Measurements from ENCODE around the gene AVPR2.

AVPR2 gene

DNA sequence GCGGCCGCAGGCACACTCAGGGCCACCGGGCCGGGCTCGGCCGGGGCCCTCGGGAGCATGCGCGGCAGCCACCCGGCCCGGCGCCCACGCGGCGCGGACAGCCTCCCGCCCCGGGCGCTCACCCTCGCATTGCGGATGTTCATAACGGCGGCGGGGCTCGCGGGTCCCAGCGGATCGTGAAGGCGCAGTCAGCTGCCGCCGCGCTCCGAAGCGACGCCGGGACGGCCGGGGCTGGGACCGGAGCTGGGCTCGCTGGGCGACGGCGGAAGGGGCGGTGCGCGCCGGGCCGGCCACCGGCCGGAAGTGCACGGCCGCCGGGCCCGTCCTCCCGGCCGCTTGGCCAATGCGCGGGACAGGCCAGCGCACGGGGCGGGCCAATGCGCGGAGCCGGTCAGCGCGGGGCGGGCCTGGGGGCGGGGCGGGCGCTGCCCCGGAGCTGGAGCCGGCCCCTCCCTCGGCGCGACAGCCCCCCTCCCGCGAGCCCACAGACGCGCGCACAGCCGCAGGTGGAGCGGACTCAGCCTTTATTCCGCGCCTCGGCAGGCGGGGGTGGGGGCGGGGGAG lies 30.4 kb downstream of the AVPR2 start, which contains the start of gene NAA10:
TSS of gene NAA10 (minus strand) at position 276 of the 564 bp plus-strand sequence. CDS start at position 143, 133 bp downstream.
- DNase-seq, result peak in 1 of 4 experiments; percentile 48

DNA sequence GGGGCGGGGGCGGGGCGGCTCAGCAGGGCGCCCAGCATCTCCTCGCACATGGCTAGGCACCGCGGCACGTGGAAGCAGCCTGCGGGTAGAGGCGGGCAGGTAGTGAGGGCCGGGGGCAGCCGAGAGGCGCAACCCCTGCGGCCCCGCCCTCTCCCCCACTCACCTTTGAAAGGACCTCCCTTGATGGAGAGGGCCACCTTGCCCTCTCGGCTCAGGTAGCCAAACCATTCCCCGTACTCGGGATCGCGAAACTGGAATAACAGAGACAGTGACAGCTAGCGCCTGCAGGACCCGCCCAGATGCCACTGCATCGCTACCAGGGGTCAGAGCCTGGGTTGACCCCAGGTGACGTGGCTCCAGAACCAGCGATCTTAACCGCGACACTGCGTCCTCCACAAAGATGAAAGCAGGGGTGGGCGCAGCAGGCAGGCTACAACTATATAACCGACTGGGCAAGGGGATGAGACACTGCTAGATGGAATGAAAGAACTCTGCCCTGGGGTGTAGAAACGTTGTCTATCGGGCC lies 30.9 kb downstream of the AVPR2 start:
- DNase-seq, result no peak

GRCh38 chrX:153937056-153937455 lies 32.6 kb downstream of the AVPR2 start:
- no peak for DNase-seq

DNA sequence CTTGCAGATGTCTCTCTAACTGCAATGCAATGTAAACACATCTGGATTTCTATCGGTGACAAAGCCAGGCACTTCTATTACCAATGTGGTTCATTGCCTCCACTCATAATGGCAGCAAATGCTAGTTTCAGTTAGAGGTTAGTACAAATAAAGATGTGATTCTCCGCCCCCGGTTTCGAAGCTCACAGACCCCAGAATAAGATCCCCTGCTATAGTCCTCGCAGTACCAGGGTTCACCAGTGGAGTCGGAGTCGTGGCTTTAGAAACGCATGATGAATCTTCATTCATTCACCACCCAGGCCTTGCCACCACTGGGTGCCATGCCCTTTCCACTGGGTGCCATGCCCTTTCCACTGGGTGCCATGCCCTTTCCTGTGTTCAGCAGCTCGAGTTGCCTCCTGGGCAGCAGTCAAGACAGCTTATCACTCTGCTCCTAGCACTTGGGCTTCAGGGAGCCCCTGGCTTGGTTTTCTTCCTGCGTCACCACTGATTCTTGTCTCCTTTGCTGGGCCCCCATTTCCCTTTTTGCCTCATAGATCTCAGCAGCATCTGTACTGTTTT lies 33.8 kb downstream of the AVPR2 start:
- DNase-seq, result no peak

- DNase-seq, result no peak
Measured at GRCh38 chrX:153939573-153939972, 35.1 kb downstream of the AVPR2 start.

DNA sequence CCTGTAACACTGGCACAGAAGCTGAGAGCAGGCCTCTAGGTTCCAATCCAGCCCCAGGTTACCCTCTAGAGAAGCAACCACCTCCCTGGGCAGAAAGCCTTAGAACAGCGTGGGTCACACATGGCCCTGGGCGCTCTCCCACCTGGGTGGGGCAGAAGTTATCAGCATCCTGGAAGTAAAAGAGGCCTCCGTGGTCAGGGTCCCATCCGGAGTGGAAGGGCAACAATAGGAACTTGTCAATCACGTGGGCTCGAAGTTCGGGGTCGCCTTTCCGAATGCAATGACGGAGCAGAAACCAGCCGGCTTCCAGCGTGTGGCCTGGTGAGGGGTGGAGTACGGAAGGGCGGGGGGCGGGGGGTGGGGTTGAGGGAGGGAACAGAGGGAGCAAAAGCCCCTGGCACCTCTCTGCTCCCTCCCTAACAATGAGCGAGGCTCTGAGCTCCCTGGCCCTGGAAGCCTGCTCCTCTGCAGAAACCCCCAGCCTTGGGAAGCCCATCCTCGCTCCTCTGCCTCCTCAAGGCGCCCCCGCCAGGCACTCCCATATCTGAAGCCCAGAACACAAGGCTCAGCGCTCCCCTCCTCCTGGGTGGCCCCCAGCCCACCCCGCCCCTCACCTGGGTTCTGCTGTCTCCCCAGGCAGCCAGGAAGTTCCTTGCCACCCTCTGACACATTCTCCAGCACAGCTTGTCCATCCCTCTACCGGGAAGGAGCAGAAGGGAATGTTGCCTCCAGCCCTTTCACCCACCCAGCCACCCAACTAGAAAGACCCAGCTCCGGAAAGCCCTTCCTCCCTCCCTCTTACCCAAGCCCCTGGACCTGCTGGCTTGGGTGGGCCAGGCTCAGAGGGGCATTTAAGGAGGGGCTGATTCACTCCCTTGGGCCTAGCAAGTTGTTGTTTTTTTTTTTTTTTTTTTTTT lies 37.1 kb downstream of the AVPR2 start:
- DNase-seq, result no peak

DNA sequence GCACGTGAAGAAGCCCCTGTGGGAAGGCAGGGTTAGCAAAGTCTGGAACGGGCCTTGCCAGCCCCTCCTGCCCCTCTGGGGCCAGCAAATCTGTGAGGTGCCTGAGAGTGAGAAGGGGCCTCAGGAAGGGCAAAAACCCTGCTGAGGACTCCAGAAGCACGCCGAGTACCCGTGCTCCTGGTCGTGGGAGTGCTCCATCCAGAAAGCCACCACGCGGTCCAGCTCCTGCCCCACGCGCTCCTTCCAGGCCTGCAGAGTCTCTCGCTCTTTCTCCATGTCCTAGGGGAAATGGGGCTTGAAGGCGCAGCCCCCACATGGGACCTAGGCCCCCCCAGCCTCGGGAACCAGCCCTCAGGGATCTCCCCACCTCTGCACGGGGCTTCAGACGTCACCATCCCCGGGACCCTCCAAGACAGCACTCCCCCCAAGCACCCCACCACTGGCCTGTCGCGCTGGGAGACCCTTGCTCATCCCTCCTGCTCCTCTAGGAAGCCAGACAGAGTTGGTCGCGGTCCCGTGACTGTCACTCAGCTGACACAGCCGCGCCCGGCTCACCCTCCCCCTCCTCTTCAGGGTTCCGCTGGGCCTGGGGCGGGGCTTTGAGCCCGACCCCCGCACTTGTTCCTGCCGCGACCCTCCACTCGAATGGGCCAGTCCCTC lies 39.8 kb downstream of the AVPR2 start, which contains the start of gene RENBP:
TSS of gene RENBP (minus strand) at position 504 of the 660 bp plus-strand sequence. CDS start at position 471, 33 bp downstream.
- DNase-seq, result peak in 2 of 4 experiments; percentile 20 to 39

- no peak for DNase-seq
Measured at GRCh38 chrX:153944800-153945150, 40.3 kb downstream of the AVPR2 start.

GRCh38 chrX:153945956-153946943 lies 41.8 kb downstream of the AVPR2 start:
- DNase-seq, result no peak

GRCh38 chrX:153947009-153947769 lies 42.7 kb downstream of the AVPR2 start:
- peak; percentile 18 to 75 (median 45) for DNase-seq

DNA sequence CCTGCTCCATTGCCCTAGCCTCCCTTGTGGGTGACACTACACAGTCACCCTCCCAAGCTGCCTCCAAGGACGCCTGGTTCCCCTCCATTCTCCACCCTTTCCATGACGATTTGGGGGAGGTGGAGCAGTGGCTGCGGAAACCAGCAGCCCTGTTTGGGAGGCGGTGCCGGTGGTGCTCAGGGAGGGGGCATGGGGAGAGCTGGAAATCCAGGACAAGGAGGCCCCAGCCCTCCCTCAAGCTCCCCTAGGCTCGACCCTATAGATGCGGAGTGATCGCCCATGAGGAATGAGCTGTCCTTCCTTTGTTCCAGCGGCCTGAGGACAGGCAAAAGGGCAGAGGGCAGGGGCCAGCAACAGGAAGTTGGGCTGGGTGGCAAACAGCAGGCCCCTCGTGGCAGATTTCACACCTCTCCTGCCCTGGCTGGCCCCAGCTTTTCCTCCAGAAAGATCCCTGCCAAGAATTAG lies 43.6 kb downstream of the AVPR2 start:
- no peak for DNase-seq

- no peak for DNase-seq
Measured at GRCh38 chrX:153948847-153949805, 44.7 kb downstream of the AVPR2 start.

GRCh38 chrX:153950127-153950526 lies 45.7 kb downstream of the AVPR2 start:
- no peak for DNase-seq

DNA sequence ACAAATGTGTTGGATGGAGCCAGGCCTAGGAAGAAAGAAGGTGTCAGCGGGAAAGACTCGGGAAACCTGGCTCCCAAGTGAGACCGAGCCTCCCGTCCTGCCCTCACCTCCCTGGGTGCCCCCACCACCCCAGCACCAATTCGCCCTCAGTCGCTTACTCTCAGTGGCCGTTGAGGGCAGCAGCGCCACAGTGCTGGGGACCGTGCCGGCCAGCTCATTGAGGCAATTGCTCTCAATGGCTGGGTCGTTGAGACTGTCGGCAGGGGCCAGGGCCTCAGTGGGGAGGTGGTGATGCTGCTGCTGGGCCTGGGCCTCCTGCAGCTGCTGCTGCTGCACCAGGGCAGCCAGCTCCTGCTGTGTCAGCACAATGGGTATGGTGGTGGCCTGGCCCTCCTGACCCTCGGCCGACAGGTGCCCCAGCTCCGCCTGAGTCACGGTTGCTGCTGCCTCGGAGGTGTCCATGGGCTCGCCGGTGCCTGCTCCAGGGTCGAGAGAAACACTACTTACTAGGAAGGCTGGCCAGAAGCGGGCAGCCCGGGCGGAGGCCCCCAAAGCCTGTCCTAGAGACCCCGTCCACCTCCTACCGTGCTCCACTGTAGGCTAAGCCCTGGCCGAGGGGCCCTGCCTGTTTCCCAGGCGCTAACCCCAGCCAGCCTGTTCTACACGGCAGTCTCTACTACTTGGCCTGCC lies 47.4 kb downstream of the AVPR2 start:
- DNase-seq, result no peak

GRCh38 chrX:153952373-153953026 lies 48.0 kb downstream of the AVPR2 start:
- no peak for DNase-seq

DNA sequence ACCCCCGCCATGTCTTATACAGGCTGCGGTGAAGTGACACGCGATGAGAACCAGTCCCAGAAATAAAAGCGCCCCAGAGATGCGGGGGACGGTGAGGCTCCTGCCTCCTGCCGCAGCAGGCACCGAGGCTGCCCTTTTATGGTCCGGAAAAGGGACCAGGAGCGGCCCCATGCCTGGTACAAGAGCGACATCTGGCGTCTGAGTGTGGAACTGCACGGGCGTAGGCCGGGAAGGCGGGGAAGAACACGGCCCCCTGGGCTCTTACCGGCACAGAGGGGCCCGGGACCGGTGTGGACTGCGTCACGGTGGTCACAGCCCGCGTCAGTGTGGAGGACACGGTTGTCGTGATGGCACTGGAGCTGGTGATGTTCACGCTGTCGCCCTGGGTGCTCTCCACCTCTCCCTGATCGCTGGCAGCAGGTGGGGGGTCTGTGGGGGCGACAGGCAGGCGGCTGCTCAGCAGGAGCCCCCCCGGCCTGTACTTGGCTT lies 48.9 kb downstream of the AVPR2 start:
- DNase-seq, result peak in 3 of 4 experiments; percentile 71 to 78 (median 74)

DNA sequence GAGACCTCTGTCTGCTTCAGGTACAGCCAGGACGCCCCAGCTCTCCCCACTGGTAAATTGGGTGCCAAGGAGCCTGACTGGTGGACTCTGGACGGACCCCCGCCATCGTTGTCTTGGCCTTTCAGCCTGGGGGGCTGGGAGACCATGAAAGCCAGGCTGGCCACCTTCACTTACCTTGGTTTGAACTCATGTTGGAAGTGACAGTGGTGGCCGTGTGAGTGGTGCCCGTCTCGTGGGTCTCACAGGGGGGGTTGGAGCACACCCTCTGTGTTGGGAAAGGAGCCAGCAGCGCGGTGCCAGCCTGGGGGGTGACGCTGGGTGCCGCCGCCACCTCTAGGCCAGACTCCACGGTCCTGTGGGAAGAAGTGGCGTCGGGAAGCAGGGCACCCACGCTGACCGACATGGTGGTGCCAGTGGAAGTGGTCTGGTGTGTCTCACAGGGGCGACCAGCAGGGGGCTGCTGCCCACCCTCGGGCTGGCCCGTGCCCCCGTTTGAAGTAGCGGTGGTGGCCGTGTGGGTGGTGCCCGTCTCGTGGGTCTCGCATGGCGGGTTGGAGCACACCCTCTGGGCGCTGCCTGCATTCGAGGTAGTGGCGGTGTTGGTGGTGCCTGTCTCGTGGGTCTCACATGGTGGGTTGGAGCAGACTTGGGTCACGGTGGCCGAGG lies 49.6 kb downstream of the AVPR2 start:
- DNase-seq, result no peak

All from activated naive CD4-positive, alpha-beta T cell (primary cell).